Activated T-helper 1 cell treated with Interleukin-2 at 50 U/mL for 16 hours (primary cell): ENCODE results near the gene ZBTB16.

Experiments
- DNase-seq: peaks from one replicate; pipeline ENCODE4 v3.0.0-alpha.2; 2020; ENCODE audit warnings: low read depth

Gene ZBTB16

GRCh38 chr11:114187173-114187572 is 127.7 kb downstream of the ZBTB16 start:
- DNase-seq, result no peak

- DNase-seq, result no peak
Observed at GRCh38 chr11:114188851-114189570, 129.5 kb downstream of the ZBTB16 start.

- DNase-seq, result no peak
Observed at GRCh38 chr11:114190630-114191029, 131.1 kb downstream of the ZBTB16 start.

GRCh38 chr11:114191893-114192292 is 132.4 kb downstream of the ZBTB16 start:
- no peak for DNase-seq

- no peak for DNase-seq
Observed at GRCh38 chr11:114192841-114193389, 133.4 kb downstream of the ZBTB16 start.

GRCh38 chr11:114193730-114194679 is 134.5 kb downstream of the ZBTB16 start:
- no peak for DNase-seq

- no peak for DNase-seq
Observed at GRCh38 chr11:114194702-114195101, 135.2 kb downstream of the ZBTB16 start.

- DNase-seq, result no peak
Observed at GRCh38 chr11:114195151-114195550, 135.6 kb downstream of the ZBTB16 start.

- DNase-seq, result no peak
Observed at GRCh38 chr11:114195981-114196731, 136.6 kb downstream of the ZBTB16 start.

GRCh38 chr11:114196997-114197703 is 137.6 kb downstream of the ZBTB16 start:
- no peak for DNase-seq

GRCh38 chr11:114197799-114198500 is 138.4 kb downstream of the ZBTB16 start:
- DNase-seq, result no peak

GRCh38 chr11:114199051-114199450 is 139.5 kb downstream of the ZBTB16 start:
- DNase-seq, result no peak

GRCh38 chr11:114200351-114201133 is 141.0 kb downstream of the ZBTB16 start:
- no peak for DNase-seq

- no peak for DNase-seq
Observed at GRCh38 chr11:114201219-114201618, 141.7 kb downstream of the ZBTB16 start.

- no peak for DNase-seq
Observed at GRCh38 chr11:114202011-114202609, 142.6 kb downstream of the ZBTB16 start.

- DNase-seq, result no peak
Observed at GRCh38 chr11:114207096-114207495, 147.6 kb downstream of the ZBTB16 start.

- peak; percentile 4 for DNase-seq
Observed at GRCh38 chr11:114208377-114208776, 148.9 kb downstream of the ZBTB16 start.

GRCh38 chr11:114209343-114209742 is 149.8 kb downstream of the ZBTB16 start:
- DNase-seq, result no peak

GRCh38 chr11:114209904-114210303 is 150.4 kb downstream of the ZBTB16 start:
- no peak for DNase-seq
